ENCODE data around the gene HMGN4. TPM values are rescaled to one million over a fixed set of nuclear protein-coding genes. Genes with fewer than 3 reads are reported as not detected.

The HMGN4 gene
- total RNA-seq, 1 donor = 85.1 TPM

DNA sequence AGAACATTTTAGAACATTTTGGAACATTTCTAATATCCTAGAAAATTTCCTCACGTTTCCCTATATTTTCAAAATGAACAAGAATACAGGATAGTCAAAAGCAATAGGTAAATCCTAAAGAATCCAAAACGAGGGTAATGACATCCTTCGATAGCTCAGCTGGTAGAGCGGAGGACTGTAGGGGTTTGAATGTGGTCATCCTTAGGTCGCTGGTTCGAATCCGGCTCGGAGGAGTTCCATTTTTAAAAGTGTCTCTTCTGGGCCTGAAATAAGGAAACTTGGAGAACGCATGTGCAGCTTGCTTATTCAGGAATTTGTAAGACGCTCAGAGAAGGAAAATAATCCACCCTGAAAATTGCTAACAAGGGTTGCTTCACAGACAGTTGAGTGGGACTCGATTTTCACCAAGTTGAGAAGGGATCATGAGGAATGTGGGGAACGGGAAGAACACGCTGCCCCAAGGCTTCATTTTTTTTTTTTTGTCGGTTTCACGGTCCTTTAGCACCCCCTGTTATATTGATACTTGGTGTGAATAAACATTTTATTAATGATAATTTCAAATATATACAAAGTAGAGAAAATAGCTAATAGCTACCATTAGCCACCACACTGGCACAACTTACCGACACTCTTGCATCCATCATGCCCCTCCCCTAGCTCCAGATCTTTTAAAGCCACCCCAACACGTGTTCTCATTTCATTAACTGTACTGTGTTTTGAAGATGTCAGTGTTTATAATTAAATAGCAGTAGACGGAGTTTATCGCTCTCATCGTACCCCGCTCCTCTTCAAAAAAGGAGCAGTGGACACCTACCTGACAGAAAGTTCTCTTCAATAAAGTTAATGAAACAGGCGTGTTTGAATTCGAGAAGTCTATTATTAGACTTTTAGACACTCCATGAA is 56.8 kb downstream of the HMGN4 start:
- TF ChIP-seq, protein P1, sequence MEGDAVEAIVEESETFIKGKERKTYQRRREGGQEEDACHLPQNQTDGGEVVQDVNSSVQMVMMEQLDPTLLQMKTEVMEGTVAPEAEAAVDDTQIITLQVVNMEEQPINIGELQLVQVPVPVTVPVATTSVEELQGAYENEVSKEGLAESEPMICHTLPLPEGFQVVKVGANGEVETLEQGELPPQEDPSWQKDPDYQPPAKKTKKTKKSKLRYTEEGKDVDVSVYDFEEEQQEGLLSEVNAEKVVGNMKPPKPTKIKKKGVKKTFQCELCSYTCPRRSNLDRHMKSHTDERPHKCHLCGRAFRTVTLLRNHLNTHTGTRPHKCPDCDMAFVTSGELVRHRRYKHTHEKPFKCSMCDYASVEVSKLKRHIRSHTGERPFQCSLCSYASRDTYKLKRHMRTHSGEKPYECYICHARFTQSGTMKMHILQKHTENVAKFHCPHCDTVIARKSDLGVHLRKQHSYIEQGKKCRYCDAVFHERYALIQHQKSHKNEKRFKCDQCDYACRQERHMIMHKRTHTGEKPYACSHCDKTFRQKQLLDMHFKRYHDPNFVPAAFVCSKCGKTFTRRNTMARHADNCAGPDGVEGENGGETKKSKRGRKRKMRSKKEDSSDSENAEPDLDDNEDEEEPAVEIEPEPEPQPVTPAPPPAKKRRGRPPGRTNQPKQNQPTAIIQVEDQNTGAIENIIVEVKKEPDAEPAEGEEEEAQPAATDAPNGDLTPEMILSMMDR (IDR thresholded peaks at IDR 0.05; ENCODE audit: insufficient read depth, low read depth, low read length) = no peak

DNA sequence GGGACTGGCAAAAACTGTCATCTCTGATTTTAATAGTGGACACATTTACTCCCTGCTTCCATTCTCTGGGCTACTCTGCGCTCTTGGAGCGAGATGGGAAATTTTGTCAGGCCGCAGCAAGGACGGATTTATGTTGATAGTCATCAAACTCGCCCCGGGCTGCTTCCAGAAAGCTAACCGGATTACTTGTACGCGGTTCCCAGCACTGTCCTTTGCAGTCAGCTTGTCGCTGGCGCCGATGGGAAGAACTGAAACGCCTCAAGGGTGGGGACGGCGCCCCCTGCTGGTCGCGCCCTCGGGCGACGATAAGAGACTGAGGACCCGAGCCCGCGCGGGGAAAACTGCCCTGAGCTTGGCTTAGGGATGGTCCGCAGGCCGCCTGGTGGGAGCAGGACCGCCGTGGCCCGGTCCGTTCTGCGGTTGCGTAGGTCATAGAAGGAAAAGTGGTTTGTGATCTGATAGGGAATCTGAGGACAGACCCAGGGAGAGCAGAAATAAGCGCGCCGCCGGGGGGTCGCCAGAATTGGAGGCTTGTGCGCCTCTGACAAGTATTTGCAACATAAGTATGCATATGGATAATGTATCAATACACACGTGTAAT is 57.6 kb downstream of the HMGN4 start:
- TF ChIP-seq, protein P1 (IDR thresholded peaks at IDR 0.05; ENCODE audit: insufficient read depth, low read depth, low read length) = peak; percentile 92
- H3K4me3 ChIP-seq (ENCODE audit: low read depth, low read length) = peak overlapping the region; percentile 100
- peak; percentile 89 for DNase-seq (ENCODE audit: low read depth)

More for the DNA sequence above, 56.8 kb downstream of the HMGN4 start:
- peak; percentile 57 for DNase-seq (ENCODE audit: low read depth)
- H3K4me3 ChIP-seq (ENCODE audit: low read depth, low read length) = peak overlapping the region; percentile 100

Small RNAs within 50 kb of the gene (small RNA-seq; reads per million reads assigned to genes)
- gene RNU6-502P = not detected

Other genes starting within 250 kb of the HMGN4 start
- 15.1 and 35.4 TPM in 2 replicates for gene BTN3A2, start 173.2 kb upstream of the HMGN4 start, total RNA-seq
- gene BTN2A2, start 155.3 kb upstream of the HMGN4 start, total RNA-seq = 13.2 and 14.7 TPM in 2 replicates
- 22.5 and 39.3 TPM in 2 replicates for gene BTN3A1, start 136.1 kb upstream of the HMGN4 start, total RNA-seq
- gene BTN3A3, start 97.9 kb upstream of the HMGN4 start, total RNA-seq = 14.8 and 30.7 TPM in 2 replicates
- gene BTN2A1, start 80.4 kb upstream of the HMGN4 start, total RNA-seq = 16.8 and 21.6 TPM in 2 replicates
- not detected in 2 replicates for gene BTN1A1, start 38.1 kb upstream of the HMGN4 start, total RNA-seq
- gene ABT1, start 58.6 kb downstream of the HMGN4 start, total RNA-seq = 14.5 and 16.4 TPM in 2 replicates
- 16.8 and 17.7 TPM in 2 replicates for gene ZNF322, start 121.4 kb downstream of the HMGN4 start, total RNA-seq

Measured in fibroblast of villous mesenchyme (primary cell).